HG03342 (cell line): Measurements from ENCODE around the gene HDAC10.
A peak's percentile ranks its signal among the peaks of the same experiment; 100 is the strongest.

Source experiments
- ATAC-seq: cut with Tn5 transposase; IDR thresholded peaks from one replicate; pipeline ENCODE4 v1.9.1; 2021; ENCODE audit warnings: mild to moderate bottlenecking, moderate library complexity; ENCODE audit not compliant: unreplicated experiment

The HDAC10 gene, protein sequence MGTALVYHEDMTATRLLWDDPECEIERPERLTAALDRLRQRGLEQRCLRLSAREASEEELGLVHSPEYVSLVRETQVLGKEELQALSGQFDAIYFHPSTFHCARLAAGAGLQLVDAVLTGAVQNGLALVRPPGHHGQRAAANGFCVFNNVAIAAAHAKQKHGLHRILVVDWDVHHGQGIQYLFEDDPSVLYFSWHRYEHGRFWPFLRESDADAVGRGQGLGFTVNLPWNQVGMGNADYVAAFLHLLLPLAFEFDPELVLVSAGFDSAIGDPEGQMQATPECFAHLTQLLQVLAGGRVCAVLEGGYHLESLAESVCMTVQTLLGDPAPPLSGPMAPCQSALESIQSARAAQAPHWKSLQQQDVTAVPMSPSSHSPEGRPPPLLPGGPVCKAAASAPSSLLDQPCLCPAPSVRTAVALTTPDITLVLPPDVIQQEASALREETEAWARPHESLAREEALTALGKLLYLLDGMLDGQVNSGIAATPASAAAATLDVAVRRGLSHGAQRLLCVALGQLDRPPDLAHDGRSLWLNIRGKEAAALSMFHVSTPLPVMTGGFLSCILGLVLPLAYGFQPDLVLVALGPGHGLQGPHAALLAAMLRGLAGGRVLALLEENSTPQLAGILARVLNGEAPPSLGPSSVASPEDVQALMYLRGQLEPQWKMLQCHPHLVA

DNA sequence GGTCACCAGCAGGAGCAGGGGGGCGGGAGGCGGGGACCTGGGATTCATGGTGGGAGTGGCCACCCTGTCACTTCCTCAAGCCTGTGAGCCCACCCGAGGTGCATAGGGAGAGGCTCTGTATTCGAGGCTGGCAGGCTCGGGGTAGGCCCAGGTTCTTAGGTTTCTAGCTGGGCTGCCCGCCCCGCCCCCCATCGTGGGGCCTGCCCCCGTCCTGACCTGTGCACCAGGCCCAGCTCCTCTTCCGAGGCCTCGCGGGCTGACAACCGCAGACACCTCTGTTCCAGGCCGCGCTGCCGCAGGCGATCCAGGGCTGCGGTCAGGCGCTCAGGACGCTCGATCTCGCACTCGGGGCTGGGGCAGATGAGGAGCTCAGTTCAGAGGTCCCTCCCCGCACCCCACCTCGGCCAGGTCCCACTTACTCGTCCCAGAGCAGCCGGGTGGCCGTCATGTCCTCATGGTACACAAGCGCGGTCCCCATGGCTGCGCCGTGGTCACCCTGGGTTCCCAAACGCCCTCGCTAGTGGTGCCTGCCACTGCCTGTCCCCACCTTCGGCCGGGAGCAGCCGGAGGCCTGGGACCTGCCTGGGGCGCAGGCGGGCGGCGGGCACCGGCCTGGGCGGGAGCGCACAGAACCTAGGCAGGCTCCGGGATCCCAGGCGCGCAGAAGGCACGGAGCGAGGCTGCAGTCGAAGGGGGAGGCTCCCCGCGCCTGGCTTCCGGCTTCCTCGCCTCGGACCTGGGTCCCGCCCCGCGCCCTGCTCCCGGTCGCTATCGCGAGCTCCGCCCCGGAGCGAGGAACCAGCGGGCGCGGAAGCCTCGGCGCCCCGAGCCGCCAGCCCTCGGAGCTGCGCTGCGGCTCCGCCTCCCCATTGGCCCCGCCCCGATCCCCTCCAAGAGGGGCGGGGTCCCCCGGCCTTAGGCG, at the start of gene HDAC10:
Gene HDAC10, minus strand, starts transcription at position 711 of the 922 bp plus-strand sequence. Its CDS starts 233 bp downstream, at position 478.
- peak; percentile 50 for ATAC-seq

DNA sequence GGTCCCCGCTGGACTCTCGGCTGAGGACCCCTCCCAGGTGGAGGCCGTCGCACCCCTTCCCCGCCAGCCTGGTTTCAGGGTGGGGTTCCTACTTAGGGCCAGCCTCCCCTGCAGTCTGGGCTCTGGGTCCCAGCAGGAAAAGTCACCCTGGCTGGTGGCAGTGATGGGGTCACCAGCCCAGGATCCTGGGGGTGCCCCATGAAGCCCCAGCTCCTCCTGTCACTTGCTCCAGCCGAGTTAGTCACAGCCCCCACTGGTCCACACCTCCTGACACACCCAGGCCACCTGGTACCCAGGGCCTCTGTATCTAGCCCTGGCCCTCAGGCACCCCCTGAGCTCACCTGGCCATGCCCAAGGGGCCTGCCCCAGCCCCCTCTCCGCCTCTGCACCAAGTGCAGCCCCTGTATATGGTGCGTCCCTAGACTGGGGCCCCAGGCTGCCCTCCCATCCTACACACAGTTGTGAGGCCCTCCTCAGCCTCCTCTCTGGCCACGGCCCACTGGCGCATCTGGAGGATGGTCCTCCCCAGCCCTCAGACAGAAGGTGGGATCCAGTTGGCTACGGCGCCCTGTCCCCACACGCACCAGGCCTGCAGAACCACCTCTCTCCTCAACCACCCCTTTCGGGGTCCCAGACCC, 49.7 kb upstream of the HDAC10 start:
- ATAC-seq: no peak

DNA sequence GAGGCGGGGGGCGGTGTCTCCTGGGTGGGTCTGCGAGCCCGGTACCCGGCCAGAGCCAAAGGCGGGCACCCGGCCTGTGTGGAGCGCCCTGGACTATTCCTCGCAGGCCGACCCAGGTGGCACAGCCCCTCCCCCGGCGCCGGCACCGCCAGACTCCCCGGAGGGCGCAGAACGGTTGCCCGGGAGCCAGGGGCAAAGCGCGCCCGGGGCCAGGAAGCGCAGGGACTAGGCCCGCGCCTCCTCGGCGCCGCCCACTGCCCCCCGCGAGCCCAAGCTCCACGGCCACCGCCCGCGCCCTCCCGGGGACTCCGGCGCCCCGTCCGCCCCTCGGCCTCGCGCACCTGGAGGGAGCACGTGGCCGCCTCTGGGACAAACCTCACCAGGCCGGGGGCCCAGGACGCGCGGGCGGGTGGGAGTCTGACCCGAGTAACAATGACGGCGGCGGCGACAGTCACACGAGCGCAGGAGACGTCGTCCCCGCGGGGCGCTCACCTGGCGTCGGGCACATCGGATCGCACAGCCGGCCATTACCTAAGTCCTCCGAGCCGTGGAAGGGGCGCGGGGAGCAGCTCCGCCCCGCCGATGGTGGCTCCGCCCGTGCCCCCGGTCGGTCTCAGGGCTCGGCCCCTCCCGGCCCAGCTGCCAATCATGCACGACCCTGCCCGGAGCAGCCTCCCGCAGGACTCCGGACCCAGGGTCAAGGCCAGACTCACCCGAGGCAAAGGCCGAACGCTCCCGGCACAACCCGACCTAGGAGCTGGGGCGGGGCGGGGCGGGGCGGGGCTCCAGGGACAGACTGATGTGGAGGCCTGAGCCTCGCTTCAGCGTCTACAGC, 48.9 kb upstream of the HDAC10 start:
- no peak for ATAC-seq

DNA sequence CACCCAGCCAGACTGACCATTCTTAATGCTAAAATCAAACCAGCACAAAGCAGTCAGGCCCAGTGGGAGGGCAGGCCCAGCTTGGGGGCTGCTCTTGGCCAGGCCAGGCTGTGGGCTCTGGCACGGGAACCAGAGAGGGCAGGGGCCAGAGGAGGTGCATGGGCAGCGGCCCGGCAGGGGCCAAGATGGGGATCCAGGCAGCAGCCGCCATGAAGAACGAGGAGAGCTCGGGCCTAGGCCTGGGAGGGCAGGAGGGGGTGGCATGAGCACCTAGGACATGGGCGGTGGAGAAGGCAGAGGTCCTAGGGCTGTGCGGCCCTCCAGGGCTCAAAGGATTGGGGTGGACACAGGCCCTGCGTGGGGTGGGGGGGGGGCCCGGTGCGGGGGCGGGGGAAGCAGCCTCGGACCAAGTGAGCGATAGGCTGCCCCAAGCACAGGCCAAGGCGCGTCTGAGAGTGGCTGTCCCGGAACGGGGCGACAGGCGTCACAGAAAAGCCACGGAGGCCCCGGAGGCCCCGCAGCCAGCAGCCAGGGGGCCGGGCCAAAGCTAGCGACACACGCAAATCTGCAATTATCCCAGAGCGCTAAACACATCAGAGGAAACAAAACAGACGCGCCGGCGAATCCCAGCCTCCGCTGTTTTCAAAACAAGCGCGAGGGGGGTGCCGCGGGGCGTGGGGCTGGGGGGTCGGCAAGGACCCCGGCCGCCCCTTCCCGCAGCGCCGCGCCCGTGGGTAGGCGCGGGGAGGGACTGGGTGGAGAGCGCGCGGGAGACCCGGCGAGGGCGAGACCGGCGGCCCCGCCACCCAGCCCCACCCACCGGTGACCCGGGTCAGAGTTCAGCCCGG, 48.1 kb upstream of the HDAC10 start:
- ATAC-seq: no peak

DNA sequence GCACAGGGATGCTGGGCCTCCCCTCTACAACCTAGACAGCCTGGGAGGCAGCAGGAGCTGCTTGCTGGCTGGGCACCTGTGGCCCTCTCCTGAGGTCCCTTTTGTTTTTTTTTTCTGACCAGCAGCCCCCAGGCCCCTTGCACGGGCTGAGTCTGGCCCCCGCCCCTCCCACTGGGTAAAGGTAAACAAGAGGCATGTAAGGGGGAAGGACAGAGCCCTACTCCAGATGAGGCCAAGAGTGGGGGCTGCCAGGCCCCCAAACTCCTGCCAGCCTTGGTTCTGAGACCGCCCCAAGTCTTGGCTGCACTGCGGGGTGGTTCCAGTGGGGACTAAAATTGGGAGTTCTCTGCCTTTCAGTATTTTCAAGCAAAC, 47.2 kb upstream of the HDAC10 start:
- no peak for ATAC-seq

DNA sequence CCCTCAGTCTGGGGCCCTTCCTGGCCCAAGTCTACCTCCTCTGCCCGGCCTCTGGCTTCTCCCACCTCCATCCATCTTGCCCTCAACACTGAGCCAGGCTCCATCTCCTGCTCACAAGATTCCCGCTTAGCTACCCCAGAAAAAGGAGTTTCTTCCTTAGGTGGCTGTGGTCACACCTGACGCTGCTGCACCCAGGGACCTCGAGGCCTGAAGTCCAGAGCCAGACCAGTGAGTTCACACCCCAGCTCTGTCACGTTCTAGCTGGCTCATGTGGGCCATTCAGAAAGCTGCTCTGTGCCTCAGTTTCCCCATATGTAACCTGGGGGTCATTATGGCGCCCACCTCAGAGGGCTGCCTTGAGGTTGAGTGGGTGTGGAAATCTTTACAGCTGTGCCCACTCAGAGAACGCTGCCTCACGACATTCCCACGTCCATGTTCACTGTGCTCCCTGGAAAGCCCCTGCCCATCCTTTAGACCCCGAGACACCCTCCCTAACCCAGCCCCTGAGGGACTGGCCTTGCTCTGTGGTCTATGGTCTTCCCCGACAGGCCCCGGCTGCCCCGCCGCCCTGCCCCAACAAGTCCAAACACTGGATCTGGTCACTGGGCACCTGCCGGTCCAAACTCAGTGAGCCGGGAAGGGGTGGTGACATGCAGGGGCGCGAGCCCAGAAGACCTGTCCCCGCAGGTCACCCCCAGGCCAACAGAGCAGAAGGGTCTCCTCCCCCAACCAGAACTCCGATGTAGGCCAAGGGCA, 46.6 kb upstream of the HDAC10 start:
- no peak for ATAC-seq

DNA sequence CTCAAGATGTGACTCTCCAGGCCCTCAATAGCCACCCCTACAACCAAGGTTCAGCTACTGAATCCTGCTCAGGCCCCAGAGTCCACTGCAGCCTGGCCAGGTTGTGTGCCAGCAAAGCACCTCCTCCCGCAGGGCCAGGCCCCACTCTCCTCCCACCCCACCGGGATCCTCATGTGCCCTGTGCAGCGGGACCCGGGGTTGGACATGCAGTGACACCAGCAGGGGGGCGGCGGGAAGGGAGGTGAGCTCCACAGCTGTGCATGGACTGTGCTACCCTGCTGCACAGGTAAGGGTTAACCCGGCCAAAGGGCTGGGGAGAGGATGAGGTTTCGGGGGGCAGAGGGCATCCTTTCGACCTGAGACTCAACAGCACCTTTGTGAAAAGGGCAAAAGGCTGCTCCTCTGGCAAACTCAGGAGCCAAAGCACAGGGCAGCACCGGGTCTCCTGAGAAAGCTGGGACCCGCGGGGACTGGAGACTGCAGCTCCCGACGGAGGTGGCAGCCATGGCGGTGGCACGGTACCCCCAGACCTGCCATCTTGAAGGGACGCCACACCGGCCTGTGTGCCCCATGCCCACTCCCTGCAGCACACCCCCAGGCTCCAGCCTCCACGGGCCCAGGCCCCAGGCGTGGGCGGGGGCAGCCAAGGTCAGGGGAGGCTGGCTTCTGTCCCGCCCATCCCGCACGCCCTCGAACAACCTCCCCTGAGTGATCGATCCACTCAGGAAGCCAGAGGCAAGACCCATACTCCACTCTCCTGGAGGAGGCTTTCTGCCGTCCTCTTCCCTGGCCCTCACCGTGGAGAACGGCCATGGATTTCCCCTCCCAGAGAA, 45.8 kb upstream of the HDAC10 start:
- no peak for ATAC-seq

DNA sequence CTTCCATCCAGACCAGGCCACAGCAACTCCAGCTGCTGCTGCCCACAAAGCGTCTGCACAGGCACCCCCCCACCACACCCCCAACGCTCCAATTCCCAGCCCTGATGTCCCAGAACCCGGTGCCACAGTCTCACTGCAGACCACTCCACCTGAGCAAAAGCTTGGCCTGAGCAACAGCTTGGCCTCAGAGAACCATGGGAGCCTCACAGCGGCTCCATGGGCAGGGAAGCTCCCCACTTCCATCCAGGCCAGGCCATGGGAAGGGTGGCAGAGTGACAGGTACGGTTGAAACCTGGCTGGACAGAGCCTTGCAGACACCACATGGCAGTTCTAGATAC, 43.2 kb upstream of the HDAC10 start:
- ATAC-seq: no peak

DNA sequence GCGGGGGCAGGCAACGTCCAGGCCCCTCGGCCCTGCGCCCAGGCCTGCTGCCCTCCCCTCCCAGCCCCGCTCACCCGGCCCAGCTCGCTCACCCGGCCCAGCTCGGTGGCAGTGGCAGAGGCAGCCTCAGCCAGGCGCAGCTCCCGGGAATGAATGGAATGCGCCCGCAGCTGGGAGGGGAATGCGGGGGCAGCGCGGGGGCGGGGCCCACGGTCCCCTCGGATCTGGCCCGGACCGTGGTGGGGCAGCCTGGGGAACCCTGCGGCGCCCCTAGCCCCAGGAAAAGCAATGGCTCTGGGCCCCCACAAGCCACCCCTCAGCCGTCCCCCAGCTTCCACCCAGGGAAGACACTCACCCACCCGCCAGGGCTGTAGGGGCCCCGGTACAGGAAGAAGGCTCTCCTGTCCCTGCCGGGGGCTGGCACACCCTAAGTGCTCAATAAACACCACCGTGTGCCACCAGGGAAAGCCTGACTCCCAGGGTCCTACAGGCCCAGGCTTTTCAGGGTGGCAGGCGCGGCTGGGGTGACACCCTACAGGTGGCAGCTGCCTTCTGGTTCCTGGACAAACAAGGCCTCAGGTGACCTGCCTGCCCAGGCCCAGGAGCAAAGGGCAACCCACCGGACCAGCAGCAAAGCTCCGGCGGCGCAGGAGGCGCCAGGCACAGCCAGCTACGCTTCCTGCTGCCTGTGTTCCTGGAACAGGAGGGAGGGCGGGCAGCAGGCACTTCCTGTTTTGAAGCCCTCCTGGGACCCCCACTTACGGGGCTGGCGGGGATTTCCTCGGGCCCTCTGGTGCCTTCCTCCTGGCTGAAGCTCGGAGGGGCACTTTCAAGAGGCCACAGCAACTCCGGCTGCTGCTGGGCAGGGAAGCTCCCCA, 42.6 kb upstream of the HDAC10 start:
- no peak for ATAC-seq

DNA sequence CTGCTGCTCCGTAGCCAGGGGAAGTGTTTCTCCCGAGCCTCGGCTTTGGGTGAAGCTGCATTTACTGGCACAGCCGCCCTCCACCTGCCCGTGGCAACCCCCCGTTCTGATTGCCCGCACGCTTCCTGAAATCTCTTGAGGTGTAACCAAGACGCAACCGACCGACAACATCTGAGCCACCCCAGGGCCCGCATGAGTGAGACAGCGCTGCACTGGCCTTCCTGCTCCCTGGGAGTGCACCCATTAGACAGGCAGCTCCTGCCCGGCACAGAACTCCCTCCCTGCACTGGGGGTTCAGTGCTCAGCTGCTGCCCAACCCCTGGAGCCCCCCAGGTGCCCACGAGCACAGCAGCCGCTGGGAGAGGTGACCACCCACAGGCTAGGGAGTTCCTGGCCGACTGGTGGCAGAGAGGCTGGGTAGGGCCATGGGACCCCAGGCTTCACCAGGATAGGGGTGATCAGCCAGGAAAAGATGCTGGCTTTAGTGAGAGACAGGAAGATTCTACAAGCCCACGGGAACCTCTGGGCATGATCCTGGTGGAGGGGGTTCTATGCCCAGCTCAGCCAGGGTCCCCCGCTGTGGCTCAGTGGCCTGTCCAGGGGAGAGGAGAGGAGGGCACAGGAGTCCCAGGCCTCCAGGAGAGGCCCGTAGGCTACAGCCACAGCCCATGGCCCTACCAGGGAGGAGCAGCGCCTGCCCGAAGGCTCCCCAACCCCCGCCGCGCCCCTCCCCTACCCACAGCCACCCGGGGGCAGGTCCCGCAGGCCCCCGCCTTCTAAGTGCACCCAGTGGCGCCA, 41.8 kb upstream of the HDAC10 start:
- ATAC-seq: no peak

DNA sequence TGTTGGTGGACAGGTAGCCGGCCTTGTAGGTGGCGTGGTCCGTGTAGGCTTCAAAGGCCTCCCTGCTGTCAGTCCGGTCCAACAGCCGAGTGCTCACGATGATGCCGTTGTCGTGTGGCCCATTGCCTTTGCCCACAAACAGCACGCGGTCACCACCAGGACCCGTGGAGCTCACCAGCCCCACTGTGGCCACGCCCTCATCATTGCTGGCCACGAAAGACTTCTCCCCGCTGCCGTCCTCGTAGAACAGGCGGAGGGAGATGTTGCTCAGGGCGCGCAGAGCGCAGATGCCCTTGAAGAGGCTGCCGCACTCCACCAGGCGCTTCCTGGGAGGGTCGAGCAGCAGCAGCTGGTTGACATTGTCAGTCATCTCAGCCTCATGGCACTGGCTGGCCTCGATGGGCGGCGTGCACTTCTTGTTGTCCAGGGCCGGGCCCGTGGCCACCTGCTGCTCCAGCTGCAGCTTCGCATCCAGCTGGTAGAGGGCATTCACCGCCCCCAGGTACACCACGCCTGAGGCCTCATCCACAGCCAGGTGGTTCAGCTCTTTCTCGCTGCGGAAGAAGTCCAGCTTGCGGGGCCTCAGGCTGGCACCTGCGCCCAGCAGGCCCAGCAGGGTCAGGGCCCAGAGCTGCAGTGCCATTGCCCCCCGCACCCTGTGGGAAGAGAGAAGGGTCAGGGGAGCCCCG, 39.0 kb upstream of the HDAC10 start:
- ATAC-seq: no peak

DNA sequence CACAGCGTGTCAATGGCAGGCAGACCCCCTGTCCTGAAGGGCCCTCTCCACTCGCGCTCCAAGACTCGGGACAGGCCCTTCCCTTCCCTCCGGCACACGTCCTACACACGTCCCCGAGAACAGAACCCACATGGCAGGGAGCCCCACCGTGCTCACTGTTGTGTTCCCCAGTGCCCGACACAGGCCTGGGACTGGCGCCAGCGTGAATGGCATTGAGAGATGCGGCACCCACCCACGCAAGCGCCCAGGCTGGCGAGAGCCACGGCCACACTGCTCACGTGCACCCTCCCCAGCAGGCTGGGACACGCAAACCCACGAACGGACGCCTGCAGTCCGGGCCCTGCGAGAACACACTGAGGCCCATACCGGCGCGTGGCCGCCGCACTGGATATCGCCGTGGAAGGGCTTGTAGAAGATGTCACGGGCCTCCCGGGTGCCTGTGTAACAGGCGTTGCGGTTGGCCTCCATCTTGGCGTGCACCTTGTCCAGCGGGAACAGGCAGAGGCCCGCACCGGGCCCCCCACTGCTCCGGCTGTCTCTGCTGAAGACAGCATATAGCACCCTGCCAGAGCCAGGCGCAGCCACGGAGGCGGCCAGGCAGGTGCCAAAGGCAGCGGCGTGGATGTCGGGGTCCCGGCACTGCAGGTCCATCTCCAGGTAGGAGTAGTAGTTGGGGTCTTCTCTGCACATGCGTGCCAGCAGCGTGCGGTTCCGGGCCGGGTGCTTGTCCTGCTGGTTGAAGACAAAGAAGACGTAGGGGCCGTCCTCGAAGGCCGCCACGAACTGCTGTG, 38.3 kb upstream of the HDAC10 start:
- no peak for ATAC-seq

DNA sequence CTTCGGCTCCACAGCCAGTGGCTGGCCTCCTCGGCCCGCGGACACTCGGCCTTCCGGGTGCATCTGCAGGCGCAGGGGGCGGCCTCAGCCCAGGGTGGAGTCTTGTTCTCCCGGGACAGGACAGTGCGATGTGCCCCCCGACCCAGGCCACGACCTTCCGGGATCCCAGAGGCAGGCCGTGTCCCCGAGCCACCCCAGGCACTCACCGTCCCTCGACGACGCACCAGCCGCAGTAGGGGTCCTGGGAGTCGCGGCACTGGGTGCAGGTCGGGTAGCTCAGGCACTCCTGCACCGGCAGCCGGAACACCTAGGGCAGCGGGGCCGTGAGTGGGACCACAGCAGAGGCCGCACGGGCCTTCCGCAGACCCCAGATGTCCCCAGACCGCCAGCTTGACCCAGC, 36.7 kb upstream of the HDAC10 start:
- no peak for ATAC-seq

DNA sequence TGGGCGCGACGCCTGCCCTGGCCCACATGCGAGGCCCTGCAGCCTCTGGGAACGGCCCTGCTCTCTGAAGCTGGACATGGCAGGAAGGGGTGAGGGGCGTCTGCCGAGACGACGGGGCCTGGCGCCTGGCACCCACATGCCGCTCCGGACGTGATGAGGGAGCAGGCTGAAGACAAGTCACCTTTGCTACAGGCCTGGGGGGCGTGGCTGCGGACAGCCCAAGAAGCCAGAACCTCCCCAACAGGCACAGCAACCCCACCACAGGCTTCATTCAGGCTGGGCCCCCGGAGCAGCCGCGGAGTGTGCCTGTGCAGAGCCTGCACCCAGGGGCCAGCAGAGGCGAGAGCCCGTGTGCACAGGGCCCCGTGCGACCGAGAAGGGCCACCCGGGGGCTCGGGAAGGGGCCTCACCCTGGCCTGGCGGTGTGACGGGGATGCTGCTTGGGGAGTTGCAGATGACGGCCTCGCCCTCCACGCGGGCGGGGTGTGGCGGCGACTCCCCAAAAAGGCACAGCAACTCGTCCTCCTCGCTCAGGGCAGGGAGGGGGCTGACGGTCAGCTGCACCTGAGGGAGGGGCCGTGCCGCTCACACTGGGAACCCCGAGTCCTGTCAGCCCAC, 35.7 kb upstream of the HDAC10 start:
- ATAC-seq: no peak
